HG03558 (cell line): ENCODE measurements around the gene MB21D2.
"Not testable (repeated sequence)": the region's sequence is repeated elsewhere in the genome, so short reads cannot be mapped to it uniquely, and the experiment has no call there.

Source experiments
- ATAC-seq: cut with Tn5 transposase; IDR thresholded peaks from one replicate; pipeline ENCODE4 v1.9.1; 2021; ENCODE audit warnings: moderate number of reproducible peaks; ENCODE audit not compliant: unreplicated experiment; ENCODE audit errors: extremely low read depth

Gene MB21D2

GRCh38 chr3:192917404-192918274 lies at the start of gene MB21D2:
MB21D2 (minus strand) TSS chr3:192917856; CDS start chr3:192917840, 16 bp downstream.
- ATAC-seq: peak; percentile 32

GRCh38 chr3:192964959-192965719 lies 47.5 kb upstream of the MB21D2 start:
- not testable (repeated sequence) for ATAC-seq

GRCh38 chr3:192959773-192960172 lies 42.1 kb upstream of the MB21D2 start:
- no peak for ATAC-seq

GRCh38 chr3:192958219-192958872 lies 40.7 kb upstream of the MB21D2 start:
- ATAC-seq: no peak

GRCh38 chr3:192957441-192958021 lies 39.9 kb upstream of the MB21D2 start:
- ATAC-seq: no peak

- ATAC-seq: no peak
Measured at GRCh38 chr3:192953926-192954325, 36.3 kb upstream of the MB21D2 start.

GRCh38 chr3:192947421-192947820 lies 29.8 kb upstream of the MB21D2 start:
- no peak for ATAC-seq

GRCh38 chr3:192943393-192943792 lies 25.7 kb upstream of the MB21D2 start:
- ATAC-seq: no peak

GRCh38 chr3:192942625-192943024 lies 25.0 kb upstream of the MB21D2 start:
- ATAC-seq: no peak

- no peak for ATAC-seq
Measured at GRCh38 chr3:192940129-192940528, 22.5 kb upstream of the MB21D2 start.

GRCh38 chr3:192935441-192935840 lies 17.8 kb upstream of the MB21D2 start:
- no peak for ATAC-seq

GRCh38 chr3:192933779-192934460 lies 16.3 kb upstream of the MB21D2 start:
- ATAC-seq: no peak

- no peak for ATAC-seq
Measured at GRCh38 chr3:192933259-192933658, 15.6 kb upstream of the MB21D2 start.

GRCh38 chr3:192931825-192932224 lies 14.2 kb upstream of the MB21D2 start:
- no peak for ATAC-seq

GRCh38 chr3:192930577-192930976 lies 12.9 kb upstream of the MB21D2 start:
- no peak for ATAC-seq

- ATAC-seq: no peak
Measured at GRCh38 chr3:192929755-192930547, 12.3 kb upstream of the MB21D2 start.

- no peak for ATAC-seq
Measured at GRCh38 chr3:192929146-192929545, 11.5 kb upstream of the MB21D2 start.

GRCh38 chr3:192928720-192929119 lies 11.1 kb upstream of the MB21D2 start:
- no peak for ATAC-seq

- ATAC-seq: no peak
Measured at GRCh38 chr3:192928016-192928415, 10.4 kb upstream of the MB21D2 start.
